ENCODE measurements around the gene MYO1B.

MYO1B gene

DNA sequence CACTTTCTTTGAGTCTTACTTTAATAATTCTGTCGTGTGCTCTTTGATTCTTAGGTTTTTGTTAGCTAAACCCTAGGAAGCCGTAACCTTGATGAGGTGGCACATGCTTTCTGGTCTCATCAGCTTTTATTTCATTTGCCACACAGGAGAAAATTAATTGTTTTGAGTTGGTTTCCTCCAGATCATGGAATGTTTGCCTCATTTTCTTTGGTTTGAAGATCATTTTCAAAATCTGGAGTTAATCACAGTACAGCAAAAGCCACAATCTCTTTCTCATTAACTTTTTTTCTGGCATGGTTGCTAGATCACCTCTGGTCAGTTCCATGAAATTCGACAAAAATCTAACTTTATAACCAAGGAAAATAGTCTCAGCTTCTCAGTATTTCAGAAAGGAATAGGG, 182.9 kb downstream of the MYO1B start:
- Histone ChIP-seq H3K9me3 (no peaks in the 10 kb centered on the region), H3K36me3 (peaks cover 17% of the 10 kb centered on the region), H3K4me3 (ENCODE audit: low read depth, low read length) (no peak overlapping the region), H3K4me1 (no peaks in the 10 kb centered on the region), H3K27me3 (no peaks in the 10 kb centered on the region)
- TF ChIP-seq, protein P1, sequence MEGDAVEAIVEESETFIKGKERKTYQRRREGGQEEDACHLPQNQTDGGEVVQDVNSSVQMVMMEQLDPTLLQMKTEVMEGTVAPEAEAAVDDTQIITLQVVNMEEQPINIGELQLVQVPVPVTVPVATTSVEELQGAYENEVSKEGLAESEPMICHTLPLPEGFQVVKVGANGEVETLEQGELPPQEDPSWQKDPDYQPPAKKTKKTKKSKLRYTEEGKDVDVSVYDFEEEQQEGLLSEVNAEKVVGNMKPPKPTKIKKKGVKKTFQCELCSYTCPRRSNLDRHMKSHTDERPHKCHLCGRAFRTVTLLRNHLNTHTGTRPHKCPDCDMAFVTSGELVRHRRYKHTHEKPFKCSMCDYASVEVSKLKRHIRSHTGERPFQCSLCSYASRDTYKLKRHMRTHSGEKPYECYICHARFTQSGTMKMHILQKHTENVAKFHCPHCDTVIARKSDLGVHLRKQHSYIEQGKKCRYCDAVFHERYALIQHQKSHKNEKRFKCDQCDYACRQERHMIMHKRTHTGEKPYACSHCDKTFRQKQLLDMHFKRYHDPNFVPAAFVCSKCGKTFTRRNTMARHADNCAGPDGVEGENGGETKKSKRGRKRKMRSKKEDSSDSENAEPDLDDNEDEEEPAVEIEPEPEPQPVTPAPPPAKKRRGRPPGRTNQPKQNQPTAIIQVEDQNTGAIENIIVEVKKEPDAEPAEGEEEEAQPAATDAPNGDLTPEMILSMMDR (IDR thresholded peaks at IDR 0.05; ENCODE audit: low read depth, low read length) = no peak
- no peak for DNase-seq

DNA sequence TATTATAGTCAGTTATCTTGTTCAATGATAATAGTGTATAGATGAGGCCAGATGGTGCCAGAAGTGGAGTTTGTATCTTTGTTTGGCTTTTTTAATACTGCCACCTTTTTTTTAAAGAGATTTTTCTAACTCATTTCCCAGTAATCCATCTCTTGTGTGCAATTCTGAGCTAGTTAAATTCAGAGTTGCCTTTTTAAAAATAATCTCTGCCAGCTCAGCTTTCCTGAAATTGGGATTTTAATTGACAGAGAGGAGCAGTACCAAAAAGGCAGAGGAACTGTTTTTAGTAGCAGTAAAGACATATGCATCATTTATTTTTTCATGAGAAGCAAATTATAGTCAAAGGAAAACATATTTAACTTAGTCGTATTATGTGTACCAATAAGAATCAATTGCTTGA, 185.3 kb downstream of the MYO1B start:
- peaks cover 5% of the 10 kb centered on the region; the same call in 1 of the 2 replicates for H3K36me3 ChIP-seq
- H3K9me3 ChIP-seq = no peaks in the 10 kb centered on the region
- H3K4me1 ChIP-seq = no peaks in the 10 kb centered on the region
- TF ChIP-seq, protein P1 (IDR thresholded peaks at IDR 0.05; ENCODE audit: low read depth, low read length) = no peak
- H3K27me3 ChIP-seq = no peaks in the 10 kb centered on the region
- no peak for DNase-seq
- H3K4me3 ChIP-seq (ENCODE audit: low read depth, low read length) = no peak overlapping the region

DNA sequence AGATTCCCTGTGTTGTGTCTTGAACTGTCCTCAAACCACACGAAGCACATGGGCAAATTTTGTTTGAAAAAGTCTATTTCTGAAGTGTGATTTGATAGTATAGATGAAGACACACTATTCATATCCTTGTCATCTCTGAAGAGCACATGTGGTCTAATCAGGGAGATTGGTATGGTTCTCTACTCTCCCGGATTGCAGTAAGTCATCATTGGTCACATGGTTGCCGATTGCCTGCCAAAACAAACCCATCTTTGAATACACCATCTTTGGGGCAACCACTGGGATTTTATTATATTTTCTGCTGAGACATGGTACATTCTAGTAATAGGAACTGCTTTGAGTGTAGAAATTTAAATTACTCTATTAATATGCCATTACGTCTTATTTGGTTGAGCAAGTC, 186.9 kb downstream of the MYO1B start:
- Histone ChIP-seq H3K9me3 (no peaks in the 10 kb centered on the region), H3K4me1 (no peaks in the 10 kb centered on the region), H3K36me3 (no peaks in the 10 kb centered on the region), H3K27me3 (no peaks in the 10 kb centered on the region), H3K4me3 (ENCODE audit: low read depth, low read length) (no peak overlapping the region)
- no peak for DNase-seq
- TF ChIP-seq, protein P1 (IDR thresholded peaks at IDR 0.05; ENCODE audit: low read depth, low read length) = no peak

DNA sequence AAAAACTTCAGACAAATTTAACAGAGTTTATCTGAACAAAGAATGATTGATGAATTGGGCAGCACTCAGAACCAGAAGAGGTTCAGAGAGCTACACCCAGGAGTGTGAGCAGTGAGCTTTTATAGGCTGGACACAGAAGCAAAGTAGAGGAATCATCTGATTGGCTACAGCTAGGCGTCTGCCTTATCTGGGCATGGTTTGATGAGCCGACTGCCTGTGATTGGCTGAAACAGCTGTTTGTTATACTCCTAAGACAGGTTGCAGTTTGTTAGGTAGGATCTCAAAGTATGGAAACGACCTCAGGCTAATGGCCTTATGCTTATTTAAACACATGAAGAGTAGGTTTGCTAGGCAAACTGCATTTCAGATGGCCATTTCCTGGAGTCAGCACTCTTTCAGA, 188.9 kb downstream of the MYO1B start:
- Histone ChIP-seq H3K4me1 (no peaks in the 10 kb centered on the region), H3K27me3 (no peaks in the 10 kb centered on the region), H3K36me3 (no peaks in the 10 kb centered on the region), H3K4me3 (ENCODE audit: low read depth, low read length) (no peak overlapping the region), H3K9me3 (no peaks in the 10 kb centered on the region)
- DNase-seq = no peak
- TF ChIP-seq, protein P1 (IDR thresholded peaks at IDR 0.05; ENCODE audit: low read depth, low read length) = no peak

DNA sequence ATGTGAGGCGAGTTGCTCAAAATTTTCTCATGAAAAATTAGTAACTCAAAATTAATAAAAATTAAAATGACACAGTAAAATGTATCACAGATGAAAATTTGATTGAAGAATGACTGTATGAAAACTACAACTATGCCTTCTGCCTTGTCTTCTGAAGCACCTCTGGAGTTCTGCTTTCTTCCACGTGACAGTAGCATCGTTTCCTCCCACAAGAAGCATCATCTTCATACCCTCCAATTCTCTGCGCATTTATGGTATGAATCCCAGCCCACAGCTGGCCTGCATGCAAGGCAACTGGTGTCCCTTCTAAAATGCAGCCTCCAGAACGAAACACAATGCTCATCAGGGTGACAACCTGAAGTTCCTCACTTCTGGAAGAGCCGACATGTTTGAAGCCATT, 189.9 kb downstream of the MYO1B start:
- H3K27me3 ChIP-seq = no peaks in the 10 kb centered on the region
- H3K4me3 ChIP-seq (ENCODE audit: low read depth, low read length) = no peak overlapping the region
- TF ChIP-seq, protein P1 (IDR thresholded peaks at IDR 0.05; ENCODE audit: low read depth, low read length) = no peak
- no peak for DNase-seq
- H3K36me3 ChIP-seq = no peaks in the 10 kb centered on the region
- H3K9me3 ChIP-seq = no peaks in the 10 kb centered on the region
- H3K4me1 ChIP-seq = no peaks in the 10 kb centered on the region

DNA sequence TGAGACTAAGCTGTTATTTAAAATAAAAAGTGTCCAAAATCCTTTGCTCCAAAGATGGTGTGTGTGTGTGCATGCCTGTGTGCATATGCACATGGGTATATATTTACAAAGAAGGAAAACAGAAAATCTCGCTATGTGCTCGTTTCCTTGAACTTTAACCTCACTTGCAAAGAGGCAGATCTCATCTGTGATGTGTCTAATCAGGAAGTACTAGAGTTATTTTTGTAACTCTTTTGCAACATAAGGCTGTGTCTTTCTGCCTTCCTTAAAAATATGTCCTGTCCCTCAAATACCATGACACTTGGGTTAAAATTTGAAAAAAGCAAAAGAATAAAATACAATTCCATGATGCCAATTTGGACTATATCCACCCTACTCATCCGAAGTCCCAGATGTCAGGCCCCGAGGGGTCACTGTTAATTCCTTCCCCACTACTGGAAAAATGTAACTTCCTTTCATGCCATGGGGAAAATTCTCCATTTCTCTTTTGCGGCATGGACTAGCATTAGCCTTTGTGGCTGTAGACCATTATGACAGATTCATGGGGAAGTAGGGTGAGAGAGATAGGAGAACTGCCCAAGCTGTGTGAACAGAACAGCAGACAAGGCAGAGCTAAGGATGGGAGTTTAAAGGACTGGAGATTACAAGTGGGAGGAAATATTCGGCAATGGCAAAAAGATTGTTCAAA, 191.3 kb downstream of the MYO1B start:
- TF ChIP-seq, protein P1 (IDR thresholded peaks at IDR 0.05; ENCODE audit: low read depth, low read length) = no peak

More for the DNA sequence above, 191.3 kb downstream of the MYO1B start:
- Histone ChIP-seq H3K4me3 (ENCODE audit: low read depth, low read length) (no peak overlapping the region), H3K27me3 (no peaks in the 10 kb centered on the region), H3K4me1 (peaks cover under 1% of the 10 kb centered on the region), H3K36me3 (no peaks in the 10 kb centered on the region), H3K9me3 (no peaks in the 10 kb centered on the region)
- no peak for DNase-seq

Measured in BE2C (cell line).